H9 (cell line): ENCODE results near the gene FAM163B. TPM values are rescaled to one million over a fixed set of nuclear protein-coding genes. Genes with fewer than 3 reads are reported as not detected.

Source experiments
- DNase-seq: peaks from one replicate; pipeline ENCODE4 v3.0.0-alpha.2; 2017
- H2AFZ ChIP-seq: one replicate; pipeline ENCODE4 v1.6.1; 2013; ENCODE audit warnings: mild to moderate bottlenecking, low read length, control low read depth, moderate library complexity
- H2AK5ac ChIP-seq: 2 replicates; pipeline ENCODE4 v1.6.1; 2013; ENCODE audit warnings: low read length, control low read depth, mixed read lengths; ENCODE audit not compliant: insufficient read length
- H2BK120ac ChIP-seq: one replicate; pipeline ENCODE4 v1.6.1; 2013; ENCODE audit warnings: low read depth, mild to moderate bottlenecking, low read length, control low read depth, inconsistent platforms; ENCODE audit not compliant: poor library complexity, severe bottlenecking
- H2BK12ac ChIP-seq: 2 replicates; pipeline ENCODE4 v1.6.1; 2013; ENCODE audit warnings: low read length, control low read depth, mixed read lengths, low read depth; ENCODE audit not compliant: insufficient read length
- H2BK15ac ChIP-seq: 2 replicates; pipeline ENCODE4 v1.6.1; 2013; ENCODE audit warnings: low read depth, low read length, control low read depth
- H2BK20ac ChIP-seq: one replicate; pipeline ENCODE4 v1.6.1; 2013; ENCODE audit warnings: low read depth, mild to moderate bottlenecking, low read length, control low read depth, inconsistent platforms; ENCODE audit not compliant: poor library complexity, severe bottlenecking
- H2BK5ac ChIP-seq: 2 replicates; pipeline ENCODE4 v1.6.1; 2013; ENCODE audit warnings: low read length, control low read depth, mixed read lengths; ENCODE audit not compliant: insufficient read length
- H3K14ac ChIP-seq: 2 replicates; pipeline ENCODE4 v1.6.1; 2013; ENCODE audit warnings: low read length, control low read depth; ENCODE audit not compliant: insufficient read depth
- H3K18ac ChIP-seq: 2 replicates; pipeline ENCODE4 v1.6.1; 2013; ENCODE audit warnings: low read depth, mild to moderate bottlenecking, mixed read lengths, low read length, control low read depth; ENCODE audit not compliant: insufficient read length
- H3K23ac ChIP-seq: 2 replicates; pipeline ENCODE4 v1.6.1; 2013; ENCODE audit warnings: low read length, control low read depth, mixed read lengths, low read depth; ENCODE audit not compliant: insufficient read length
- H3K23me2 ChIP-seq: 2 replicates; pipeline ENCODE4 v1.6.1; 2013; ENCODE audit warnings: low read depth, mild to moderate bottlenecking, mixed read lengths, low read length, control low read depth; ENCODE audit not compliant: insufficient read length, poor library complexity, severe bottlenecking
- H3K27ac ChIP-seq: 2 replicates; pipeline ENCODE4 v1.5.1; 2013; ENCODE audit warnings: low read length, control low read depth, mixed read lengths, low read depth; ENCODE audit not compliant: insufficient read length
- H3K27me3 ChIP-seq: 2 replicates; pipeline ENCODE4 v1.6.1; 2013; ENCODE audit warnings: low read length, control low read depth, inconsistent platforms; ENCODE audit not compliant: insufficient read depth
- H3K4ac ChIP-seq: 2 replicates; pipeline ENCODE4 v1.6.1; 2013; ENCODE audit warnings: low read depth, mild to moderate bottlenecking, control low read depth, inconsistent platforms, low read length, moderate library complexity
- H3K4me1 ChIP-seq: 2 replicates; pipeline ENCODE4 v1.6.1; 2013; ENCODE audit warnings: low read length, control low read depth, inconsistent platforms; ENCODE audit not compliant: insufficient read depth
- H3K4me2 ChIP-seq: 2 replicates; pipeline ENCODE4 v1.6.1; 2013; ENCODE audit warnings: low read length, control low read depth, mixed read lengths; ENCODE audit not compliant: insufficient read length, insufficient read depth
- H3K56ac ChIP-seq: 2 replicates; pipeline ENCODE4 v1.6.1; 2013; ENCODE audit warnings: low read depth, mild to moderate bottlenecking, mixed read lengths, low read length, control low read depth; ENCODE audit not compliant: insufficient read length
- H3K79me1 ChIP-seq: 2 replicates; pipeline ENCODE4 v1.6.1; 2013; ENCODE audit warnings: low read depth, mild to moderate bottlenecking, moderate library complexity, low read length, control low read depth, inconsistent platforms; ENCODE audit not compliant: insufficient read depth, poor library complexity, severe bottlenecking
- H3K79me2 ChIP-seq: 2 replicates; pipeline ENCODE4 v1.6.1; 2013; ENCODE audit warnings: low read length, control low read depth, inconsistent platforms; ENCODE audit not compliant: insufficient read depth
- H3K9ac ChIP-seq: 2 replicates; pipeline ENCODE4 v1.6.1; 2013; ENCODE audit warnings: low read length, control low read depth, mixed read lengths; ENCODE audit not compliant: insufficient read length; ENCODE audit errors: extremely low read depth
- H3K9me3 ChIP-seq: one replicate; pipeline ENCODE4 v1.6.1; 2013; ENCODE audit warnings: low read depth, low read length, inconsistent platforms; ENCODE audit not compliant: control insufficient read depth
- H3T11ph ChIP-seq: one replicate; pipeline ENCODE4 v1.6.1; 2013; ENCODE audit warnings: mild to moderate bottlenecking, low read length, control low read depth, inconsistent platforms
- H4K20me1 ChIP-seq: one replicate; pipeline ENCODE4 v1.6.1; 2013; ENCODE audit not compliant: control insufficient read depth, insufficient read length, insufficient read depth
- H4K5ac ChIP-seq: 2 replicates; pipeline ENCODE4 v1.6.1; 2013; ENCODE audit warnings: low read depth, mild to moderate bottlenecking, mixed read lengths, low read length, control low read depth; ENCODE audit not compliant: insufficient read length
- H4K8ac ChIP-seq: replicated peaks from 2 replicates; pipeline ENCODE4 v1.6.1; 2013; ENCODE audit warnings: low read length, control low read depth, mixed read lengths, low read depth; ENCODE audit not compliant: insufficient read length
- H4K91ac ChIP-seq: 2 replicates; pipeline ENCODE4 v1.6.1; 2013; ENCODE audit warnings: low read depth, mild to moderate bottlenecking, moderate library complexity, mixed read lengths, low read length, control low read depth; ENCODE audit not compliant: insufficient read length
- H3K27ac Mint-ChIP-seq, 3 experiments: 2 replicates in 2 of 3; 3 replicates in 1 of 3; pipeline ENCODE4 v1.8.0; 2020 to 2021; ENCODE audit warnings: mixed read lengths in 3 of 3, mild to moderate bottlenecking in 1 of 3, moderate library complexity in 1 of 3
- H3K27me3 Mint-ChIP-seq: 2 replicates; pipeline ENCODE4 v1.8.0; 2021; ENCODE audit warnings: low read depth, mild to moderate bottlenecking, moderate library complexity, mixed read lengths
- H3K36me3 Mint-ChIP-seq, 3 experiments: 2 replicates in 2 of 3; 3 replicates in 1 of 3; pipeline ENCODE4 v1.8.0; 2020 to 2021; ENCODE audit warnings: low read depth in 3 of 3, mixed read lengths in 3 of 3; ENCODE audit not compliant: insufficient read depth in 1 of 3
- H3K4me1 Mint-ChIP-seq, 2 experiments: 2 replicates each; pipeline ENCODE4 v1.8.0; 2020; ENCODE audit warnings: mixed read lengths in 2 of 2
- H3K4me3 Mint-ChIP-seq, 2 experiments: 2 replicates in 1 of 2; 3 replicates in 1 of 2; pipeline ENCODE4 v1.8.0; 2020 to 2021; ENCODE audit warnings: mild to moderate bottlenecking in 2 of 2, mixed read lengths in 2 of 2, moderate library complexity in 1 of 2
- H3K9me3 Mint-ChIP-seq, 2 experiments: 2 replicates in 1 of 2; 3 replicates in 1 of 2; pipeline ENCODE4 v1.8.0; 2020; ENCODE audit warnings: mild to moderate bottlenecking in 2 of 2, mixed read lengths in 2 of 2, moderate library complexity in 1 of 2
- CTCF ChIP-seq: fragments of 200-600 bp; sonication (generic); conservative IDR thresholded peaks from 3 replicates; pipeline ENCODE4 v1.8.0; 2021; ENCODE audit warnings: antibody characterized with exemption, mild to moderate bottlenecking
- WGBS: extraction: QIAGEN DNeasy Blood & Tissue Kit; methylation state at CpG from one replicate; pipeline ENCODE4 v1.1.7; 2013; ENCODE audit warnings: missing lambda C conversion rate, low lambda C conversion rate, mixed read lengths; ENCODE audit not compliant: insufficient read length; ENCODE audit errors: extremely low coverage; 5-methylcytosine and 5-hydroxymethylcytosine counted together
- total RNA-seq: library from RNA; stranded (reverse); gene quantifications from 2 replicates; pipeline ENCODE4 v1.2.1, GENCODE V29; 2021

The FAM163B gene
- total RNA-seq, 1 experiment from 2014 or later = 0.39 TPM

- Mint-ChIP-seq H3K27me3 (peaks cover 10% of the 10 kb centered on the region), H3K36me3 (no peaks in the 10 kb centered on the region), H3K4me3 (no peak overlapping the region), H3K27ac (no peak overlapping the region), H3K4me1 (peaks cover 12 to 28% of the 10 kb centered on the region in 2 experiments), H3K9me3 (no peaks in the 10 kb centered on the region)
- H3K14ac ChIP-seq = no peak overlapping the region
- H2AFZ ChIP-seq = no peak overlapping the region
- no peak overlapping the region for H2BK5ac ChIP-seq
- H3K79me2 ChIP-seq = no peaks in the 10 kb centered on the region
- H3K27ac ChIP-seq = no peak overlapping the region
- no peak overlapping the region for H3K9ac ChIP-seq
- no peak overlapping the region for H4K91ac ChIP-seq
- H3T11ph ChIP-seq = no peak overlapping the region
- H3K27me3 ChIP-seq = no peaks in the 10 kb centered on the region
- H2BK15ac ChIP-seq = no peak overlapping the region
- no peak for DNase-seq
- no peak overlapping the region for H3K18ac ChIP-seq
- no peak overlapping the region for H4K5ac ChIP-seq
- H3K4me1 ChIP-seq = no peaks in the 10 kb centered on the region
- no peak overlapping the region for H2BK120ac ChIP-seq
- H4K20me1 ChIP-seq = no peaks in the 10 kb centered on the region
- TF ChIP-seq CTCF = no peak
- no peaks in the 10 kb centered on the region for H3K23me2 ChIP-seq
- H2BK12ac ChIP-seq = no peak overlapping the region
- no peaks in the 10 kb centered on the region for H3K9me3 ChIP-seq
- H3K56ac ChIP-seq = no peak overlapping the region
- no peak overlapping the region for H3K23ac ChIP-seq
- no peak overlapping the region for H2AK5ac ChIP-seq
- no peaks in the 10 kb centered on the region for H3K79me1 ChIP-seq
- no CpG with 5 or more reads among the region's 20 CpGs for WGBS
- H2BK20ac ChIP-seq = no peak overlapping the region
- H4K8ac ChIP-seq = no peak overlapping the region
- H3K4me2 ChIP-seq = no peak overlapping the region
- no peak overlapping the region for H3K4ac ChIP-seq
Observed at GRCh38 chr9:133643362-133643755, 34.2 kb upstream of the FAM163B start.
